Caco-2 (cell line): ENCODE data around the gene MNAT1. TPM values are rescaled to one million over a fixed set of nuclear protein-coding genes. Genes with fewer than 3 reads are reported as not detected.

Source experiments
- BruUV-seq: library from RNA; stranded (reverse); fragments of 400-500 nt; replicated peaks from 2 replicates; lab custom pipeline; 2021; lab: Mats Ljungman, UMichigan
- CTCF ChIA-PET: fragments of 300-600 bp; sonication (Branson Sonifier 250); formaldehyde crosslinking; loops from one replicate; lab custom pipeline; 2022; ENCODE audit warnings: antibody characterized with exemption; lab: Charles Lee
- POLR2A ChIA-PET: fragments of 300-600 bp; sonication (Branson Sonifier 250); formaldehyde crosslinking; loops from one replicate; lab custom pipeline; 2022; ENCODE audit warnings: antibody characterized with exemption; lab: Charles Lee
- DNase-seq, 2 experiments: peaks; one replicate each; pipeline versions ENCODE4 v3.0.0 to v3.0.0-alpha.2; 2020 to 2022
- H3K27me3 ChIP-seq: replicated peaks from 2 replicates; pipeline ENCODE4 v1.6.0; 2011; ENCODE audit warnings: low read length; ENCODE audit not compliant: control insufficient read depth, insufficient read depth
- H3K36me3 ChIP-seq: 2 replicates; pipeline ENCODE4 v1.5.1; 2011; ENCODE audit warnings: low read length; ENCODE audit not compliant: control insufficient read depth, insufficient read depth
- H3K4me1 ChIP-seq: fragments of 250-450 bp; sonication (Bioruptor Pico); 2 replicates; pipeline ENCODE4 v1.5.1; 2020; ENCODE audit warnings: mild to moderate bottlenecking
- H3K4me3 ChIP-seq: 2 replicates; pipeline ENCODE4 v1.5.1; 2011; ENCODE audit warnings: low read depth, mild to moderate bottlenecking, control low read depth, low read length
- H3K9me3 ChIP-seq: fragments of 250-450 bp; sonication (Bioruptor Pico); 2 replicates; pipeline ENCODE4 v1.5.1; 2020; ENCODE audit warnings: mild to moderate bottlenecking, moderate library complexity
- H3K27ac Mint-ChIP-seq: one replicate; pipeline ENCODE4 v1.8.0; 2022; ENCODE audit warnings: mixed read lengths; ENCODE audit not compliant: unreplicated experiment
- H3K27me3 Mint-ChIP-seq: one replicate; pipeline ENCODE4 v1.8.0; 2022; ENCODE audit warnings: mixed read lengths; ENCODE audit not compliant: insufficient read depth, unreplicated experiment
- H3K36me3 Mint-ChIP-seq: one replicate; pipeline ENCODE4 v1.8.0; 2022; ENCODE audit warnings: mild to moderate bottlenecking, mixed read lengths; ENCODE audit not compliant: insufficient read depth, unreplicated experiment
- H3K4me1 Mint-ChIP-seq: one replicate; pipeline ENCODE4 v1.8.0; 2022; ENCODE audit warnings: low read depth, mixed read lengths; ENCODE audit not compliant: unreplicated experiment
- H3K4me3 Mint-ChIP-seq: one replicate; pipeline ENCODE4 v1.8.0; 2022; ENCODE audit warnings: mild to moderate bottlenecking, moderate library complexity, mixed read lengths; ENCODE audit not compliant: unreplicated experiment
- H3K9me3 Mint-ChIP-seq: one replicate; pipeline ENCODE4 v1.8.0; 2022; ENCODE audit warnings: mixed read lengths; ENCODE audit not compliant: unreplicated experiment
- CTCF ChIP-seq, 2 experiments: fragments of 200-600 bp in 1 of 2; IDR thresholded peaks; 1 replicate in 1 of 2; 2 replicates in 1 of 2; pipeline versions ENCODE4 v1.5.1 to v1.8.0; 2011 to 2022; ENCODE audit warnings: antibody characterized with exemption in 1 of 2, control low read depth in 1 of 2, inconsistent platforms in 1 of 2, low read depth in 1 of 2, low read length in 1 of 2, mild to moderate bottlenecking in 1 of 2, moderate library complexity in 1 of 2; ENCODE audit not compliant: insufficient read depth in 1 of 2, severe bottlenecking in 1 of 2, unreplicated experiment in 1 of 2
- intact Hi-C: fragments of 100-400 bp; cut with micrococcal nuclease; formaldehyde crosslinking; loops from one replicate; pipeline ENCODE4 v1.10.0; 2022; ENCODE audit not compliant: unreplicated experiment
- total RNA-seq: library from RNA; stranded (reverse); gene quantifications from 2 replicates; pipeline ENCODE4 v1.2.3, GENCODE V29; 2022

MNAT1 gene
- total RNA-seq, 1 experiment from 2014 or later, result 36.4 TPM

- CTCF ChIA-PET, result no interaction called here
- no peaks in the 10 kb centered on the region for H3K27me3 Mint-ChIP-seq
Measured at GRCh38 chr14:61003571-61003970, 269.0 kb downstream of the MNAT1 start.

GRCh38 chr14:61019537-61019936 is 285.0 kb downstream of the MNAT1 start:
- TF ChIP-seq CTCF (IDR thresholded peaks at IDR 0.05; ENCODE audit: insufficient read depth in 1 of 2, low read depth in 1 of 2, low read length in 1 of 2, severe bottlenecking in 1 of 2, unreplicated experiment in 1 of 2), result no peak
- no peaks in the 10 kb centered on the region for H3K9me3 ChIP-seq
- CTCF ChIA-PET, result no interaction called here
- no peaks in the 10 kb centered on the region for H3K27me3 Mint-ChIP-seq
- no peaks in the 10 kb centered on the region for H3K36me3 Mint-ChIP-seq
- POLR2A ChIA-PET, result no interaction called here
- H3K4me1 Mint-ChIP-seq, result no peaks in the 10 kb centered on the region
- H3K27me3 ChIP-seq, result no peaks in the 10 kb centered on the region
- no peaks in the 10 kb centered on the region for H3K9me3 Mint-ChIP-seq
- intact Hi-C loops, result no loop called here
- BruUV-seq, result no TSS peak
- no peak for DNase-seq
- no peak overlapping the region for H3K4me3 Mint-ChIP-seq
- no peaks in the 10 kb centered on the region for H3K36me3 ChIP-seq
- H3K27ac Mint-ChIP-seq, result no peak overlapping the region
- no peak overlapping the region for H3K4me3 ChIP-seq
- H3K4me1 ChIP-seq, result no peaks in the 10 kb centered on the region

More at GRCh38 chr14:61003571-61003970, 269.0 kb downstream of the MNAT1 start:
- no peaks in the 10 kb centered on the region for H3K9me3 ChIP-seq
- no TSS peak for BruUV-seq
- DNase-seq, result no peak
- Mint-ChIP-seq H3K9me3 (no peaks in the 10 kb centered on the region), H3K27ac (no peak overlapping the region), H3K4me1 (no peaks in the 10 kb centered on the region), H3K4me3 (no peak overlapping the region), H3K36me3 (no peaks in the 10 kb centered on the region)
- no peak overlapping the region for H3K4me3 ChIP-seq
- no peaks in the 10 kb centered on the region for H3K4me1 ChIP-seq
- H3K27me3 ChIP-seq, result no peaks in the 10 kb centered on the region
- TF ChIP-seq CTCF (IDR thresholded peaks at IDR 0.05; ENCODE audit: insufficient read depth in 1 of 2, low read depth in 1 of 2, low read length in 1 of 2, severe bottlenecking in 1 of 2, unreplicated experiment in 1 of 2), result no peak
- H3K36me3 ChIP-seq, result no peaks in the 10 kb centered on the region
- intact Hi-C loops, result no loop called here
- POLR2A ChIA-PET, result no interaction called here

Other genes with a start within 250 kb of the MNAT1 start
- not detected in 2 replicates for gene C14orf39, start 248.7 kb upstream of the MNAT1 start, total RNA-seq
- gene SIX6, start 225.6 kb upstream of the MNAT1 start, total RNA-seq, result not detected in 2 replicates
- gene SIX1, start 85.3 kb upstream of the MNAT1 start, total RNA-seq, result 0.26 and 0.32 TPM in 2 replicates
- 4.3 and 4.8 TPM in 2 replicates for gene SIX4, start 10.4 kb upstream of the MNAT1 start, total RNA-seq
- 16.3 and 16.5 TPM in 2 replicates for gene TRMT5, start 246.3 kb downstream of the MNAT1 start, total RNA-seq
- gene SLC38A6, start 246.5 kb downstream of the MNAT1 start, total RNA-seq, result 10.2 and 11.5 TPM in 2 replicates